Brain pericyte (primary cell): ENCODE data around the gene IL1B.
"Not testable (repeated sequence)": the region's sequence is repeated elsewhere in the genome, so short reads cannot be mapped to it uniquely, and the experiment has no call there.

ENCODE experiments used
- DNase-seq: peaks from one replicate; pipeline ENCODE4 v3.0.0-alpha.2; 2012; ENCODE audit warnings: low read depth, low spot score

Gene IL1B

GRCh38 chr2:112836695-112837117, at the start of gene IL1B:
IL1B (minus strand) TSS chr2:112836779; CDS start chr2:112836229, 550 bp downstream.
- no peak for DNase-seq

GRCh38 chr2:112886291-112886690, 49.7 kb upstream of the IL1B start:
- DNase-seq = no peak

GRCh38 chr2:112885506-112885902, 48.9 kb upstream of the IL1B start:
- DNase-seq = no peak

GRCh38 chr2:112884869-112885505, 48.4 kb upstream of the IL1B start:
- no peak for DNase-seq

GRCh38 chr2:112883669-112884068, 47.1 kb upstream of the IL1B start:
- no peak for DNase-seq

GRCh38 chr2:112881217-112881985, 44.8 kb upstream of the IL1B start:
- DNase-seq = peak; percentile 68

- DNase-seq = peak; percentile 21
Observed at GRCh38 chr2:112880696-112881095, 44.1 kb upstream of the IL1B start.

- DNase-seq = no peak
Observed at GRCh38 chr2:112880091-112880531, 43.5 kb upstream of the IL1B start.

- no peak for DNase-seq
Observed at GRCh38 chr2:112879491-112880041, 43.0 kb upstream of the IL1B start.

GRCh38 chr2:112877423-112877822, 40.8 kb upstream of the IL1B start:
- no peak for DNase-seq

GRCh38 chr2:112876971-112877361, 40.4 kb upstream of the IL1B start:
- DNase-seq = no peak

- DNase-seq = no peak
Observed at GRCh38 chr2:112876257-112876970, 39.8 kb upstream of the IL1B start.

- no peak for DNase-seq
Observed at GRCh38 chr2:112870841-112871835, 34.6 kb upstream of the IL1B start.

GRCh38 chr2:112869258-112869842, 32.8 kb upstream of the IL1B start:
- DNase-seq = no peak

GRCh38 chr2:112867701-112868631, 31.4 kb upstream of the IL1B start:
- no peak for DNase-seq

GRCh38 chr2:112866128-112866835, 29.7 kb upstream of the IL1B start:
- DNase-seq = no peak

GRCh38 chr2:112864072-112864471, 27.5 kb upstream of the IL1B start:
- no peak for DNase-seq

GRCh38 chr2:112859406-112860183, 23.0 kb upstream of the IL1B start:
- not testable (repeated sequence) for DNase-seq
